MV-4-11 (cell line): ENCODE measurements around the gene ACADL.
"Not testable (repeated sequence)": the region's sequence is repeated elsewhere in the genome, so short reads cannot be mapped to it uniquely, and the experiment has no call there.

ENCODE experiments used
- DNase-seq: peaks from one replicate; lab custom pipeline; 2025; lab: John Stamatoyannopoulos, UW

Gene ACADL

GRCh38 chr2:210199854-210200253 is 25.4 kb downstream of the ACADL start:
- DNase-seq = no peak

GRCh38 chr2:210199186-210199765 is 26.0 kb downstream of the ACADL start:
- DNase-seq = peak; percentile 27

GRCh38 chr2:210198326-210198725 is 26.9 kb downstream of the ACADL start:
- peak; percentile 18 for DNase-seq

- no peak for DNase-seq
These were observed 27.5 kb downstream of the ACADL start for GRCh38 chr2:210197720-210198119.

GRCh38 chr2:210195101-210195852 is 30.0 kb downstream of the ACADL start:
- peak; percentile 30 for DNase-seq

- DNase-seq = no peak
These were observed 34.9 kb downstream of the ACADL start for GRCh38 chr2:210190345-210190744.

- no peak for DNase-seq
These were observed 35.7 kb downstream of the ACADL start for GRCh38 chr2:210189452-210190138.

GRCh38 chr2:210188755-210189154 is 36.5 kb downstream of the ACADL start:
- no peak for DNase-seq

- no peak for DNase-seq
These were observed 37.1 kb downstream of the ACADL start for GRCh38 chr2:210188190-210188589.

- not testable (repeated sequence) for DNase-seq
These were observed 41.3 kb downstream of the ACADL start for GRCh38 chr2:210183936-210184335.

- DNase-seq = not testable (repeated sequence)
These were observed 43.6 kb downstream of the ACADL start for GRCh38 chr2:210181606-210182088.

GRCh38 chr2:210181033-210181605 is 44.1 kb downstream of the ACADL start:
- DNase-seq = not testable (repeated sequence)

- no peak for DNase-seq
These were observed 44.8 kb downstream of the ACADL start for GRCh38 chr2:210180477-210180876.

GRCh38 chr2:210179351-210179990 is 45.8 kb downstream of the ACADL start:
- no peak for DNase-seq

GRCh38 chr2:210177769-210178168 is 47.5 kb downstream of the ACADL start:
- no peak for DNase-seq

GRCh38 chr2:210177115-210177514 is 48.1 kb downstream of the ACADL start:
- DNase-seq = not testable (repeated sequence)

- no peak for DNase-seq
These were observed 51.2 kb downstream of the ACADL start for GRCh38 chr2:210174086-210174485.

GRCh38 chr2:210172219-210172575 is 53.0 kb downstream of the ACADL start:
- DNase-seq = no peak

GRCh38 chr2:210171309-210172218 is 53.7 kb downstream of the ACADL start, which contains the start of gene KANSL1L:
Gene KANSL1L, minus strand, starts transcription at chr2:210171409. Its CDS starts 16,827 bp downstream, at chr2:210154582.
- peak; percentile 91 for DNase-seq

GRCh38 chr2:210170446-210171303 is 54.6 kb downstream of the ACADL start:
- peak; percentile 92 for DNase-seq
